HEK293T (cell line): ENCODE measurements around the gene DIAPH3.

ENCODE experiments used
- CTCF ChIA-PET: fragments of 350-600 bp; formaldehyde crosslinking; extraction: SDS; loops from one replicate; lab custom pipeline; 2021; ENCODE audit warnings: antibody characterized with exemption, inconsistent platforms; lab: Yijun Ruan, JAX
- POLR2A ChIA-PET: fragments of 350-600 bp; formaldehyde crosslinking; extraction: SDS; loops from one replicate; lab custom pipeline; 2020; ENCODE audit warnings: antibody characterized with exemption, inconsistent platforms; lab: Yijun Ruan, JAX
- DNase-seq: peaks from one replicate; pipeline ENCODE4 v3.0.0; 2012; ENCODE audit warnings: mixed read lengths; ENCODE audit errors: extremely low spot score
- ARNT ChIP-seq: fragments of 450-650 bp; IDR thresholded peaks from 2 replicates; pipeline ENCODE4 v1.6.1; 2017; ENCODE audit warnings: mild to moderate bottlenecking
- BHLHE40 ChIP-seq: fragments of 450-650 bp; IDR thresholded peaks from 2 replicates; pipeline ENCODE4 v1.6.1; 2016; ENCODE audit warnings: mild to moderate bottlenecking, moderate library complexity, borderline replicate concordance
- CTBP1 ChIP-seq: fragments of 450-650 bp; IDR thresholded peaks from 2 replicates; pipeline ENCODE4 v1.6.1; 2016; ENCODE audit warnings: borderline replicate concordance
- ELF4 ChIP-seq: fragments of 450-650 bp; IDR thresholded peaks from 2 replicates; pipeline ENCODE4 v1.6.1; 2017; ENCODE audit warnings: antibody characterized with exemption
- FOXA1 ChIP-seq: fragments of 450-650 bp; IDR thresholded peaks from 2 replicates; pipeline ENCODE4 v1.6.1; 2016; ENCODE audit warnings: mild to moderate bottlenecking
- FOXK2 ChIP-seq: fragments of 450-650 bp; IDR thresholded peaks from 2 replicates; pipeline ENCODE4 v1.6.1; 2016; ENCODE audit warnings: mild to moderate bottlenecking
- FOXM1 ChIP-seq: fragments of 450-650 bp; IDR thresholded peaks from 2 replicates; pipeline ENCODE4 v1.6.1; 2017; ENCODE audit warnings: mild to moderate bottlenecking, borderline replicate concordance
- HDGF ChIP-seq: fragments of 450-650 bp; IDR thresholded peaks from 2 replicates; pipeline ENCODE4 v1.6.1; 2017; ENCODE audit warnings: antibody characterized with exemption, borderline replicate concordance
- L3MBTL2 ChIP-seq: fragments of 450-650 bp; conservative IDR thresholded peaks from 2 replicates; pipeline ENCODE4 v1.6.1; 2016; ENCODE audit warnings: mild to moderate bottlenecking
- LEF1 ChIP-seq: fragments of 450-650 bp; IDR thresholded peaks from 2 replicates; pipeline ENCODE4 v1.6.1; 2017; ENCODE audit warnings: mild to moderate bottlenecking, borderline replicate concordance
- NFRKB ChIP-seq: fragments of 450-650 bp; IDR thresholded peaks from 2 replicates; pipeline ENCODE4 v1.6.1; 2016; ENCODE audit warnings: mild to moderate bottlenecking, moderate library complexity
- SP1 ChIP-seq: fragments of 450-650 bp; IDR thresholded peaks from 2 replicates; pipeline ENCODE4 v1.6.1; 2017
- SUZ12 ChIP-seq: fragments of 450-650 bp; IDR thresholded peaks from 2 replicates; pipeline ENCODE4 v1.6.1; 2016; ENCODE audit warnings: mild to moderate bottlenecking
- TARDBP ChIP-seq: fragments of 450-650 bp; IDR thresholded peaks from 2 replicates; pipeline ENCODE4 v1.6.1; 2016
- ZNF384 ChIP-seq: fragments of 450-650 bp; IDR thresholded peaks from 2 replicates; pipeline ENCODE4 v1.6.1; 2016
- TF ChIP-seq, protein P1 (sequence below): fragments of 450-650 bp; IDR thresholded peaks from 2 replicates; pipeline ENCODE4 v1.6.1; 2016

DIAPH3 gene

DNA sequence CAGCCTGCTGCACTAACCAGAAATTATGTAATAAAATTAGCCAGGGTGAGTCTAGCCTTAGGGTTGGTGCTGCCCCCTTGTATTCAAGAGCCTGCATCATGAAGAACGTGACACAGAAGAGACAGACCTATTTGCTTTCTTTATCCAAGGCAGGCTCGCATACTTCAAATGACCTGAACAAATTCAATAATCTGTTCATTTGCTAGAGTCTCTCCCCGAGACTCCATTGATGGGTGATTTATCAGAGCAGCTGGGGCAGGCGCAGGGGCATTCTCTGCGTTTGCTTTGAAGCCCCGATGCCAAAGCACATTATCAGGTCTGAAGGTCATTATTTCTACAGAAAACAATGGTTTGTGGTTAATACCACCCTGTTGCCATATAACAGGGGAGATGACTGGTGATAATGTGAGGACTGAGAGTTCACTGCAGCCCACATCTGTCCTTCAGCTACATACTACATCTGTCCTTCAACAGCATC lies 520.3 kb downstream of the DIAPH3 start:
- no peak for DNase-seq
- ChIA-PET CTCF (no interaction called here), POLR2A (no interaction called here)
- TF ChIP-seq SP1 (no peak), LEF1 (no peak), FOXM1 (no peak), NFRKB (no peak), FOXK2 (no peak), BHLHE40 (no peak), SUZ12 (no peak), ARNT (no peak), ELF4 (no peak), HDGF (no peak), L3MBTL2 (no peak), CTBP1 (no peak), ZNF384 (no peak), TARDBP (no peak), FOXA1 (no peak)
- TF ChIP-seq, protein P1, sequence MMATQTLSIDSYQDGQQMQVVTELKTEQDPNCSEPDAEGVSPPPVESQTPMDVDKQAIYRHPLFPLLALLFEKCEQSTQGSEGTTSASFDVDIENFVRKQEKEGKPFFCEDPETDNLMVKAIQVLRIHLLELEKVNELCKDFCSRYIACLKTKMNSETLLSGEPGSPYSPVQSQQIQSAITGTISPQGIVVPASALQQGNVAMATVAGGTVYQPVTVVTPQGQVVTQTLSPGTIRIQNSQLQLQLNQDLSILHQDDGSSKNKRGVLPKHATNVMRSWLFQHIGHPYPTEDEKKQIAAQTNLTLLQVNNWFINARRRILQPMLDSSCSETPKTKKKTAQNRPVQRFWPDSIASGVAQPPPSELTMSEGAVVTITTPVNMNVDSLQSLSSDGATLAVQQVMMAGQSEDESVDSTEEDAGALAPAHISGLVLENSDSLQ = no peak

DNA sequence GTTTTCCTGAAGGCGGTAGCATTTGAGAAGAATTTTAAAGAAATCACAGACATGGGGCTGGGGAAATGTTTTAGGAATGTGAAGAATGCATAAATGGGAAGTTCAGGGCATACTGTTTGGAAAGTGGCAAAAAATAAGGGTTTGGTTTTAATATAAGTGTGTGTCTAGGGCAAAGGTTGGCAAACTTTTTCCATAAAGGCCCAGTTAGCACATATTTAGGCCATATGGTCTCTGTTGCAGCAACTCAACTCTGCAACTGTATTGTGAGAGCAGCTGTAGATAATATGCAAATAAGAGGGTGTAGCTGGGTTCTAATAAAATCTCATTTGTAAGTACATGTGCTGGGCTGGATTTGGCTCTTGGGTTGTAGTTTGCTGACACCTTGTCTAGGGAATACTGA lies 521.9 kb downstream of the DIAPH3 start:
- POLR2A ChIA-PET = no interaction called here
- DNase-seq = no peak
- TF ChIP-seq SP1 (no peak), HDGF (no peak), NFRKB (no peak), TARDBP (no peak), FOXK2 (no peak), FOXA1 (no peak), CTBP1 (no peak), FOXM1 (no peak)
- CTCF ChIA-PET = no interaction called here

DNA sequence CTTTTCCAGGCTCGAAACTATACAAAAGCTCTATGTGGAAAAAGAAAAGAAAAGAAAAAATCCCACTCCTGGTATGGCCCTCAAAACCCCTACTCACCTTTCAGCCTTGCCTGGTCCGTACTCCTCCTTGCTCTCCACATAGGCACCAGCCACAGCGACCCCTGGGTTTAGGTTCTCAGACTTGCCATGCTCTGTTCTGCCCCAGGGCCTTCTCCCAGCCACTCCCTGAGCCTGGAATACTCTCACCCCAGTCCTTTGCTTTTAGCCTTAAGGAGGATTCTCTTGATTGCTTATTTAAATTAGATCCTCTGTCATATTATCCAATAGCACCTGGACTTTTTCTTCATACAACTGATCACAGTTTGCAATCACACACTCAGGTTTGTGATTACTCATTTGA lies 522.5 kb downstream of the DIAPH3 start:
- DNase-seq = no peak
- POLR2A ChIA-PET = no interaction called here
- CTCF ChIA-PET = no interaction called here
- no peak for TF ChIP-seq L3MBTL2
- no peak for TF ChIP-seq FOXA1
- no peak for TF ChIP-seq ELF4
- TF ChIP-seq BHLHE40 = no peak
- TF ChIP-seq FOXM1 = no peak
- TF ChIP-seq SUZ12 = no peak
- TF ChIP-seq, protein P1 = no peak
- no peak for TF ChIP-seq NFRKB
- TF ChIP-seq ZNF384 = no peak
- no peak for TF ChIP-seq LEF1
- no peak for TF ChIP-seq CTBP1
- no peak for TF ChIP-seq ARNT
- no peak for TF ChIP-seq HDGF
- no peak for TF ChIP-seq TARDBP
- TF ChIP-seq FOXK2 = no peak
- no peak for TF ChIP-seq SP1

DNA sequence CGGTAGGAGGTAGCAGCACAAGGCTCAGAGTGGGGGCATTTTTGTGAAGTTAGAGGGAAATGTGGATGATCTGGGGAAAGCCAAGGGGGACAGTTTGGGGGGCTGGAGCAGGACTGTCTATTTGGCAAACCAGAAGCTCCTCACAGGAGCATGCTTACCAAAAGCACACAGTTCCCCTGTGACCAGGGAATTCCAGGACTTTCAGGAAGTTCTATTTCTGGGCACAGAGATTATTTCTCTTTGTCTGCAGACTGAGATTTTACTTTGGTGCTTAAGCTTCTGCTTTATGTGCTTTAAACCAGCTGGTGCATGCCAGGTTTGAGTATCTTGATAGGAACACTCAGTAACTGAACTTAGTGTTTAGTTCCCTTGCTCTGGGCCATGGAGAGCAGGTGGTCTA lies 525.3 kb downstream of the DIAPH3 start:
- POLR2A ChIA-PET = no interaction called here
- CTCF ChIA-PET = no interaction called here
- TF ChIP-seq TARDBP = no peak
- TF ChIP-seq FOXA1 = no peak
- TF ChIP-seq CTBP1 = no peak
- TF ChIP-seq SP1 = no peak
- TF ChIP-seq ARNT = no peak
- TF ChIP-seq LEF1 = no peak
- no peak for TF ChIP-seq FOXM1
- no peak for TF ChIP-seq NFRKB
- TF ChIP-seq HDGF = no peak
- TF ChIP-seq, protein P1 = no peak
- no peak for TF ChIP-seq ZNF384
- no peak for TF ChIP-seq SUZ12
- no peak for TF ChIP-seq FOXK2
- TF ChIP-seq BHLHE40 = no peak
- DNase-seq = no peak

DNA sequence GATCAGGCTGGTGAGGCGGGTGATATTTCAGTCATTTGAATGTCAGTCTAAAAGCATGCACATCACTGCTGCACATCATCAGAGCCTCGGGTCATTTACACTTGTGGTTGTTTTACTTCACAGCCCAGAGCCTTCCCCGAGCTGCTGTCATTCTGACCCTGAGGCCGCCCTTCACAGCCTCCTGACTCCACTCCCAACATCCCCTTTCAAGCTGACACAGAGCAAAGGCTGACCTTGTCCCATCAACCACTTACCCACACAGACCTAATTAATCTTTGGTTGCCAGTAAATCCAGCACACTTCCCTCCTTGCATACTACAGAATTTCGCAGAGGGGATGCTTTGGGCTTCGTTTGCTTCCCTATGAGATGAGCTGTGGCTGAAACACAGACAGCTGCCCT lies 528.1 kb downstream of the DIAPH3 start:
- CTCF ChIA-PET = no interaction called here
- DNase-seq = no peak
- POLR2A ChIA-PET = no interaction called here
- TF ChIP-seq SUZ12 = no peak
- TF ChIP-seq CTBP1 = no peak
- no peak for TF ChIP-seq L3MBTL2
- no peak for TF ChIP-seq HDGF
- no peak for TF ChIP-seq LEF1
- TF ChIP-seq ZNF384 = no peak
- no peak for TF ChIP-seq TARDBP
- TF ChIP-seq, protein P1 = no peak
- no peak for TF ChIP-seq BHLHE40
- no peak for TF ChIP-seq ELF4
- no peak for TF ChIP-seq NFRKB
- no peak for TF ChIP-seq SP1
- TF ChIP-seq FOXA1 = no peak

DNA sequence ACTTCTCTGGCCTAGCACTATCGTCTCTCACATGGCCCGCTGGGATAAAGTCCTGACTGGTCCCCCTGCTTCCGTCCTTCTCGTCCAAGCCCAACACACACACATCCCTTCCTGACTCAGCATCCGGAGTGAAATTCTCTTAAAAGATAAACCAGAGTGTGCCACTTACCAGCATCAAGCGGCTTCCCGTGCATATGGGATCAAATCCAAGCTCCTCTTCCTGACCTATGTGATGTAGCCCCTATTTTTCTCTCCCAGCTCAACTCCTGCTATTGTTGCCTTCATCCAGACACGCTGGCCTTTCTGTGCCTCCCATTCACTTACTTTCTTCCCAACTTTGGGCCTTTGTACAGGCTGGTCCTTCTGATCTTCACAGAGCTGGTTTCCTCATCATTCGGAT lies 530.4 kb downstream of the DIAPH3 start:
- CTCF ChIA-PET = no interaction called here
- POLR2A ChIA-PET = no interaction called here
- DNase-seq = no peak
- no peak for TF ChIP-seq HDGF
- no peak for TF ChIP-seq ARNT
- no peak for TF ChIP-seq LEF1
- TF ChIP-seq CTBP1 = no peak
- TF ChIP-seq ELF4 = no peak
- TF ChIP-seq ZNF384 = no peak
